Measurements from ENCODE around the gene FZD8.

FZD8 gene

GRCh38 chr10:35605191-35605590 lies 36.9 kb downstream of the FZD8 start, which contains the start of gene GJD4:
TSS of gene GJD4 (plus strand) at chr10:35605341. CDS start at chr10:35605568, 227 bp downstream.
- DNase-seq = no peak

- DNase-seq = peak in 1 of 2 experiments; percentile 3
These were observed 41.9 kb downstream of the FZD8 start for GRCh38 chr10:35600193-35600592.

GRCh38 chr10:35598379-35598778 lies 43.7 kb downstream of the FZD8 start:
- peak in 1 of 2 experiments; percentile 4 for DNase-seq

GRCh38 chr10:35595106-35595505 lies 47.0 kb downstream of the FZD8 start:
- no peak for DNase-seq

- DNase-seq = no peak
These were observed 47.7 kb downstream of the FZD8 start for GRCh38 chr10:35594115-35595079.

- no peak for DNase-seq
These were observed 49.7 kb downstream of the FZD8 start for GRCh38 chr10:35592441-35592840.

- DNase-seq = no peak
These were observed 53.3 kb downstream of the FZD8 start for GRCh38 chr10:35588836-35589235.

Measured in NCI-H526 (cell line).